Endothelial cell of umbilical vein (primary cell): ENCODE results near the gene CFP. TPM values are rescaled to one million over a fixed set of nuclear protein-coding genes. Genes with fewer than 3 reads are reported as not detected.

Source experiments
- BruUV-seq: library from RNA; stranded (reverse); fragments of 400-500 nt; replicated peaks from 2 replicates; lab custom pipeline; 2021; lab: Mats Ljungman, UMichigan
- CTCF ChIA-PET: fragments of 300-600, 350-600 bp; sonication (Branson Sonifier 250); formaldehyde crosslinking; loops from one replicate; lab custom pipeline; 2021; ENCODE audit warnings: antibody characterized with exemption, inconsistent platforms; lab: Charles Lee
- POLR2A ChIA-PET: fragments of 300-600, 350-600 bp; sonication (Branson Sonifier 250); formaldehyde crosslinking; loops from one replicate; lab custom pipeline; 2021; ENCODE audit warnings: antibody characterized with exemption, inconsistent platforms; lab: Charles Lee
- DNase-seq: peaks from one replicate; pipeline ENCODE4 v3.0.0-alpha.2; 2011; ENCODE audit warnings: low read depth, low spot score
- FAIRE-seq: peaks from 2 replicates; lab custom pipeline; 2011; peaks lifted over from hg19 to GRCh38; lab: Jason Lieb, UNC
- H2AFZ ChIP-seq: 2 replicates; pipeline ENCODE4 v1.6.0; 2012; ENCODE audit warnings: low read depth, low read length, control low read depth, inconsistent platforms
- H3K27ac ChIP-seq: 2 replicates; pipeline ENCODE4 v1.5.1; 2011; ENCODE audit warnings: low read depth, mild to moderate bottlenecking, control low read depth, low read length, moderate library complexity; ENCODE audit not compliant: insufficient read depth
- H3K27me3 ChIP-seq, 2 experiments: 2 replicates each; pipeline versions ENCODE4 v1.6.0 to v1.6.1; 2011; ENCODE audit warnings: low read length in 2 of 2, mixed read lengths in 1 of 2; ENCODE audit not compliant: control insufficient read depth in 2 of 2, insufficient read depth in 2 of 2
- H3K36me3 ChIP-seq, 2 experiments: 2 replicates in 1 of 2; 3 replicates in 1 of 2; pipeline ENCODE4 v1.5.1; 2011; ENCODE audit warnings: low read length in 2 of 2, mild to moderate bottlenecking in 1 of 2, moderate library complexity in 1 of 2; ENCODE audit not compliant: control insufficient read depth in 2 of 2, insufficient read depth in 2 of 2; ENCODE audit errors: extremely low read depth in 1 of 2
- H3K4me1 ChIP-seq: 3 replicates; pipeline ENCODE4 v1.5.1; 2011; ENCODE audit warnings: mild to moderate bottlenecking, low read length; ENCODE audit not compliant: control insufficient read depth, insufficient read depth; ENCODE audit errors: extremely low read depth
- H3K4me2 ChIP-seq: 2 replicates; pipeline ENCODE4 v1.6.1; 2011; ENCODE audit warnings: low read length, control low read depth, mixed read lengths; ENCODE audit not compliant: insufficient read depth
- H3K4me3 ChIP-seq, 3 experiments: fragments of 200-600 bp in 1 of 3; sonication (generic), shearing (Covaris generic) in 1 of 3; replicated peaks in 1 of 3; 2 replicates each; pipeline ENCODE4 v1.5.1; 2011 to 2016; ENCODE audit warnings: control low read depth in 3 of 3, low read length in 3 of 3, mild to moderate bottlenecking in 2 of 3, inconsistent platforms in 1 of 3, low read depth in 1 of 3, moderate library complexity in 1 of 3; ENCODE audit not compliant: insufficient read depth in 1 of 3
- H3K79me2 ChIP-seq: 2 replicates; pipeline ENCODE4 v1.6.0; 2012; ENCODE audit warnings: low read length, inconsistent platforms; ENCODE audit not compliant: control insufficient read depth, insufficient read depth
- H3K9ac ChIP-seq: replicated peaks from 2 replicates; pipeline ENCODE3; 2011; ENCODE audit warnings: low read length, control low read depth; ENCODE audit not compliant: insufficient read depth; ENCODE audit errors: extremely low read depth
- H3K9me1 ChIP-seq: replicated peaks from 3 replicates; pipeline ENCODE4 v1.6.0; 2011; ENCODE audit warnings: mild to moderate bottlenecking, low read length; ENCODE audit not compliant: control insufficient read depth, insufficient read depth; ENCODE audit errors: extremely low read depth
- H3K9me3 ChIP-seq: replicated peaks from 2 replicates; pipeline ENCODE4 v1.5.1; 2012; ENCODE audit warnings: low read length, inconsistent platforms; ENCODE audit not compliant: control insufficient read depth, insufficient read depth
- H4K20me1 ChIP-seq: replicated peaks from 2 replicates; pipeline ENCODE3; 2011; ENCODE audit warnings: mild to moderate bottlenecking, low read length; ENCODE audit not compliant: control insufficient read depth, insufficient read depth; ENCODE audit errors: extremely low read depth
- CTCF ChIP-seq, 2 donors: IDR thresholded peaks; 1 replicate in 1 of 2; 2 replicates in 1 of 2; pipeline ENCODE4 v1.5.1; 2011; ENCODE audit warnings: low read length in 2 of 2, mild to moderate bottlenecking in 2 of 2, moderate library complexity in 2 of 2, control low read depth in 1 of 2, inconsistent platforms in 1 of 2, low read depth in 1 of 2; ENCODE audit not compliant: insufficient read depth in 1 of 2; ENCODE audit errors: extremely low read depth in 1 of 2
- EZH2 ChIP-seq: IDR thresholded peaks from 2 replicates; pipeline ENCODE4 v1.6.1; 2012; ENCODE audit warnings: borderline replicate concordance, low read depth, mild to moderate bottlenecking, moderate library complexity, low read length, inconsistent platforms; ENCODE audit not compliant: severe bottlenecking
- FOS ChIP-seq: IDR thresholded peaks from 2 replicates; pipeline ENCODE4 v1.6.1; 2011; ENCODE audit warnings: mild to moderate bottlenecking, low read length, moderate library complexity, borderline replicate concordance; ENCODE audit not compliant: insufficient read depth
- GATA2 ChIP-seq: IDR thresholded peaks from 2 replicates; pipeline ENCODE4 v1.7.0; 2011; ENCODE audit warnings: low read depth, mild to moderate bottlenecking, moderate library complexity, mixed read lengths, low read length; ENCODE audit not compliant: insufficient read length, insufficient read depth
- JUN ChIP-seq: IDR thresholded peaks from 2 replicates; pipeline ENCODE4 v1.6.1; 2011; ENCODE audit warnings: borderline replicate concordance, low read depth; ENCODE audit not compliant: insufficient read length, insufficient read depth
- MAX ChIP-seq: IDR thresholded peaks from 2 replicates; pipeline ENCODE4 v1.6.1; 2011; ENCODE audit not compliant: insufficient read depth, insufficient read length
- MYC ChIP-seq: IDR thresholded peaks from one replicate; pipeline ENCODE4 v1.6.1; 2011; ENCODE audit warnings: mild to moderate bottlenecking, low read depth, low read length
- POLR2A ChIP-seq: IDR thresholded peaks from 2 replicates; pipeline ENCODE4 v1.6.1; 2012; ENCODE audit warnings: low read depth, mild to moderate bottlenecking, control low read depth, low read length
- POLR2AphosphoS5 ChIP-seq: IDR thresholded peaks from 2 replicates; pipeline ENCODE4 v1.6.1; 2012; ENCODE audit warnings: low read depth, mild to moderate bottlenecking, control low read depth, low read length, moderate library complexity; ENCODE audit not compliant: insufficient read depth
- dilution Hi-C: fragments of 300-500 bp; cut with MboI; formaldehyde crosslinking; loops from one replicate; pipeline ENCODE4 v1.15.0; 2019; ENCODE audit warnings: low sequenced_read_pairs; ENCODE audit not compliant: extremely low pct_ligation_motif_present
- intact Hi-C: fragments of 100-400 bp; cut with micrococcal nuclease; formaldehyde crosslinking; loops from one replicate; pipeline ENCODE4 v1.10.0; 2022
- polyA plus RNA-seq, 4 experiments: library from polyadenylated mRNA; depleted of rRNA in 3 of 4; stranded (reverse) in 3 of 4; unstranded in 1 of 4; fragments of >200 nt; gene quantifications; 2 replicates each; pipeline versions ENCODE4 v1.2.1 to v1.2.3, GENCODE V29; 2011 to 2012; ENCODE audit warnings: missing spikeins in 1 of 4
- total RNA-seq: library from RNA; stranded (reverse); gene quantifications from 2 replicates; pipeline ENCODE4 v1.2.3, GENCODE V29; 2021

CFP gene
- total and polyA plus RNA-seq, 2 donors (not counting 3 experiments of a cell fraction or from before 2014, with no cell fraction given) = 0.69 to 1.00 TPM

GRCh38 chrX:47587091-47587891, 42.4 kb downstream of the CFP start:
- ChIA-PET CTCF (no interaction called here), POLR2A (no interaction called here)
- H3K4me2 ChIP-seq = no peak overlapping the region
- H3K9me1 ChIP-seq = no peaks in the 10 kb centered on the region
- no peak overlapping the region for H3K4me3 ChIP-seq
- H3K4me1 ChIP-seq = peaks cover 20% of the 10 kb centered on the region
- BruUV-seq = no TSS peak
- TF ChIP-seq MYC = no peak
- TF ChIP-seq GATA2 = no peak
- TF ChIP-seq JUN = no peak
- TF ChIP-seq EZH2 = no peak
- no peak for TF ChIP-seq POLR2AphosphoS5
- TF ChIP-seq MAX = no peak
- no peak for TF ChIP-seq POLR2A
- no peak for TF ChIP-seq FOS
- no peak for TF ChIP-seq CTCF (IDR thresholded peaks at IDR 0.05; ENCODE audit: extremely low read depth in 1 of 2, insufficient read depth in 1 of 2, low read depth in 1 of 2, low read length in 2 of 2)
- H3K79me2 ChIP-seq = peaks cover 3% of the 10 kb centered on the region
- H3K9ac ChIP-seq = no peak overlapping the region
- no peaks in the 10 kb centered on the region for H4K20me1 ChIP-seq
- H3K27ac ChIP-seq = no peak overlapping the region
- peaks cover 0 to 2% of the 10 kb centered on the region in 2 experiments for H3K36me3 ChIP-seq
- H3K9me3 ChIP-seq = no peaks in the 10 kb centered on the region
- FAIRE-seq (no peak), DNase-seq (no peak)
- dilution Hi-C loops (no loop called here), intact Hi-C loops (no loop called here)
- no peak overlapping the region for H2AFZ ChIP-seq
- no peaks in the 10 kb centered on the region for H3K27me3 ChIP-seq
